ENCODE data around the gene MINDY1.

The MINDY1 gene, protein sequence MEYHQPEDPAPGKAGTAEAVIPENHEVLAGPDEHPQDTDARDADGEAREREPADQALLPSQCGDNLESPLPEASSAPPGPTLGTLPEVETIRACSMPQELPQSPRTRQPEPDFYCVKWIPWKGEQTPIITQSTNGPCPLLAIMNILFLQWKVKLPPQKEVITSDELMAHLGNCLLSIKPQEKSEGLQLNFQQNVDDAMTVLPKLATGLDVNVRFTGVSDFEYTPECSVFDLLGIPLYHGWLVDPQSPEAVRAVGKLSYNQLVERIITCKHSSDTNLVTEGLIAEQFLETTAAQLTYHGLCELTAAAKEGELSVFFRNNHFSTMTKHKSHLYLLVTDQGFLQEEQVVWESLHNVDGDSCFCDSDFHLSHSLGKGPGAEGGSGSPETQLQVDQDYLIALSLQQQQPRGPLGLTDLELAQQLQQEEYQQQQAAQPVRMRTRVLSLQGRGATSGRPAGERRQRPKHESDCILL

GRCh38 chr1:151006327-151007052 lies at the start of gene MINDY1:
Gene MINDY1, minus strand, starts transcription at chr1:151006902. Its CDS starts 4,285 bp downstream, at chr1:151002617.
- peak in 53 of 56 donors; percentile 17 to 91 (median 68) for DNase-seq

DNA sequence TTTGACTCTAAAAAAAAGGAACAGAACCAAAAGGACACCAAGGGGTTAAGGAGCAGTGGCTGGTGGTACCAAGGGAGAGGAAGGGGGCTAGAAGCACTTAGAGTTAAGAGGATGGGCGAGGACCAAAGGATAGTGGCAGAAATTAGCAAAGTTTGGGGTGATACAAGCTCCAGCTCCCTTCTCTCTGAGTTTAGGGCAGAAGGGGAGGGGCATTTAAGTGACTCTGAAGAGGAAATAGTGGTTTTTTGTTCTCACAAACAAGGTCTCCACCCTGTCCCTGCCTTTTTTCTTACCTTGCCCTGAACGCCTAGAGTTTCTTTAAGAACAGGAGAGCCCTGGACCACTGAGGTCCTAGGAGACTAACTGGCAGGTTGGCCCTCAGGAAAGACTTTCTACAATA lies 49.4 kb upstream of the MINDY1 start:
- DNase-seq, result no peak

- DNase-seq, result no peak
Observed at GRCh38 chr1:151055581-151055980, 48.9 kb upstream of the MINDY1 start.

GRCh38 chr1:151054971-151055547 lies 48.4 kb upstream of the MINDY1 start:
- DNase-seq, result no peak

DNA sequence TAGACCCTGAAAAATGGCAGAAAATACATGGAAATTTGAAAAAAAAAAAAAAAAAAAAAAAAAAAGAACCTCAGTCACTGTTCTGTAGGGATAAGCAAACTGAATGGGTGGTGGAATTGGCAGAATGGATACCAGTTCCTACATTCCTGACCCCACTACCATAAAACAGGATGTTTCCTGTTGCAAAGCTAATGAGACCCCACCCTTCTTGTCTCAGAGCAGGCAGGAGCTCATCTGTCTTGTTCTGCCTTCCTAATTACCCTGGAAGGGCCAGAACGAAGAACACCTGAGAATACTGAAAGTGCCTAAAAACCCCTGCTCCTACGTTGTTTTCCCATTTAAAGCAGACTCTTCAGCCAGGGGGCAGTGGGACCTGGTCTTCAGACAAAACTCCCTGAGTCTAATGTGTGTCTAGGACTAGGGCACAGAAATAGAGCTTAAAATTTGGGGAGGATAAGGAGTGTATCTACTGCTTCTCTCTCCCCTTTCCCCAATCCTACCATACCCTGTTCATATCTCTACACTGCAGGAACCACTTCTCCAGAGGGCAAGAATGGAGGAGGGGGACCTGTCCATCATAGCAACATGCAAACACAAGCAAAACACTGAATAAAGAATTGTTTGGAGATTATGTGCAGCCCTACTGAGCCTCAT lies 44.8 kb upstream of the MINDY1 start:
- DNase-seq, result no peak

- DNase-seq, result no peak
Observed at GRCh38 chr1:151050051-151050688, 43.5 kb upstream of the MINDY1 start.

DNA sequence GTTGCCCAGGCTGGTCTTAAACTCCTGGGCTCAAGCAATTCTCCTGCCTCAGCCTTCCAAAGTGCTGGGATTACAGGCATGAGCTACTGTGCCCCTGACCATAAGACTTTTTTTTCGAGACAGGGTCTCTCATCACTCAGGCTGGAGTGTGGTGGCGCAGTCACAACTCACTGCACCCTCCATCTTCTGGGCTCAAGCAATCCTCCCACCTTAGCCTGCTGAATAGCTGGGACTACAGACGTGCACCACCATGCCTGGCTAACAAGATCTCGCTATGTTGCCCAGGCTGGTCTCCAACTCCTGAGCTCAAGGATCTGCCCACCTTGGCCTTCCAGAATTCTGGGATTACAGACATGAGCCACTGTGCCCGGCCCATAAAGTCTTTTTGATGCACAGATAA lies 42.8 kb upstream of the MINDY1 start:
- DNase-seq, result no peak

DNA sequence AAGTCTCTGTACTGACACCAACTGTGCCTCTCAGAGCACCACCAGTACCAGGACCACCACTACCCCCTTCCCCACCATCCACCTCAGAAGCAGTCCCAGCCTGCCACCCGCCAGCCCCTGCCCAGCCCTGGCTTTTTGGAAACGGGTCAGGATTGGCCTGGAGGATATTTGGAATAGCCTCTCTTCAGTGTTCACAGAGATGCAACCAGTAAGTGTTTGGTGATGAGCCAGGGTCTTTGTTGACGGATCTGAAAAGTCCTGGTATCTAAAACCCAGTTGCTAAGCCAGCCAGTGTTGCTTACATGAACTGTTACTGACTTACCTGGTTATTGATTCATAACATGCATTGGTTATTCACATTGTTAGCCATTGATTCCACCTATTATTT lies 41.9 kb upstream of the MINDY1 start:
- peak in 1 of 56 donors; percentile 26 for DNase-seq

DNA sequence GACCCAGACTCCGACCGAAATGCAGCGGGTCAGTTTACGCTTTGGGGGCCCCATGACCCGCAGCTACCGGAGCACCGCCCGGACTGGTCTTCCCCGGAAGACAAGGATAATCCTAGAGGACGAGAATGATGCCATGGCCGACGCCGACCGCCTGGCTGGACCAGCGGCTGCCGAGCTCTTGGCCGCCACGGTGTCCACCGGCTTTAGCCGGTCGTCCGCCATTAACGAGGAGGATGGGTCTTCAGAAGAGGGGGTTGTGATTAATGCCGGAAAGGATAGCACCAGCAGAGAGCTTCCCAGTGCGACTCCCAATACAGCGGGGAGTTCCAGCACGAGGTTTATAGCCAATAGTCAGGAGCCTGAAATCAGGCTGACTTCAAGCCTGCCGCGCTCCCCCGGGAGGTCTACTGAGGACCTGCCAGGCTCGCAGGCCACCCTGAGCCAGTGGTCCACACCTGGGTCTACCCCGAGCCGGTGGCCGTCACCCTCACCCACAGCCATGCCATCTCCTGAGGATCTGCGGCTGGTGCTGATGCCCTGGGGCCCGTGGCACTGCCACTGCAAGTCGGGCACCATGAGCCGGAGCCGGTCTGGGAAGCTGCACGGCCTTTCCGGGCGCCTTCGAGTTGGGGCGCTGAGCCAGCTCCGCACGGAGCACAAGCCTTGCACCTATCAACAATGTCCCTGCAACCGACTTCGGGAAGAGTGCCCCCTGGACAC lies 41.4 kb upstream of the MINDY1 start:
- peak in 47 of 56 donors; percentile 22 to 78 (median 61) for DNase-seq

DNA sequence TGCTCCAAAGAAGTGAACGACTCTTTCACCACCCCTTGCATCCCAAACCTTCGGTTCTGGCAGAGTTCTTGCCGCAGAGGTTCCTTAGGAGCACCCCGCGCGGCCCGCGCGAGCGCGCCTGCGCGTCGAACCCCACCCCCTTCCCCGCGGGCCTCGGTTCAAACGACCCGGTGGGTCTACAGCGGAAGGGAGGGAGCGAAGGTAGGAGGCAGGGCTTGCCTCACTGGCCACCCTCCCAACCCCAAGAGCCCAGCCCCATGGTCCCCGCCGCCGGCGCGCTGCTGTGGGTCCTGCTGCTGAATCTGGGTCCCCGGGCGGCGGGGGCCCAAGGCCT lies 40.9 kb upstream of the MINDY1 start, which contains the start of gene C1orf56:
Gene C1orf56, plus strand, starts transcription at position 161 of the 334 bp plus-strand sequence. Its CDS starts 97 bp downstream, at position 258.
- peak in 51 of 56 donors; percentile 16 to 80 (median 59) for DNase-seq

DNA sequence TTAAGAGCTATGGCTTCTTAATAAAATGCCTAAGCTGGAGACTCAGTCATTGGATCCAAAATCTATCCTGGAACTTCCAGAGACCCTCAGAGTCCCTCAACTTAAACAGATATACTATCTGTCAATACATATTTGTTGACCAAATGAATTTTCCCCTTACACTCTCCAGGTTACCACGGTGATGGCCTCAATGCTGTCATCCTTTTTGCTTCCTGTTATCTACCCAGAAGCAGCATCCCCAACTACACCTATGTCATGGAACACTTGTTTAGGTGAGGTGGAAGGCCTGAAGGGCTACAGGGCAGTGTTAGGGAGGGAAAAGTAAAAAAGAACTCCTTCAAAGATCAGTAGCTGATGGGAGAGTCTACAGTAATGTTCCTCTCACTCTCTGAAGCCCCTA lies 36.5 kb upstream of the MINDY1 start:
- no peak for DNase-seq

DNA sequence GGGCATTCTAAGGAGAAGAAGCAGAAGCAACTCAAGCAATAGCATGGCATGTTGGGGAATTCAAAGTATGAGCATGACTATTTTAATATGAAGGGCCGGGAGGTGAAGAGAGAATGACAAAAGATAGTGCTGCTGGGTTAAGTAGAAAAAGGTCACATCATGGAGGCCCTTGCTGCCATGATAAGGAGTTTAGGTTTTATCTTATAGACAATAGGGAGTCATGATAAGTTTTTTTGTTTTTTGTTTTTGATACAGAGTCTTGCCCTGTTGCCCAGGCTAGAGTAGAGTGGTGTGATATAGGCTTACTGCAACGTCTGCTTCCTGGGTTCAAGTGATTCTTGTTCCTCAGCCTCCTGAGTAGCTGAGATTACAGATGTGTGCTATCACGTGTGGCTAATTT lies 32.8 kb upstream of the MINDY1 start:
- DNase-seq, result no peak

DNA sequence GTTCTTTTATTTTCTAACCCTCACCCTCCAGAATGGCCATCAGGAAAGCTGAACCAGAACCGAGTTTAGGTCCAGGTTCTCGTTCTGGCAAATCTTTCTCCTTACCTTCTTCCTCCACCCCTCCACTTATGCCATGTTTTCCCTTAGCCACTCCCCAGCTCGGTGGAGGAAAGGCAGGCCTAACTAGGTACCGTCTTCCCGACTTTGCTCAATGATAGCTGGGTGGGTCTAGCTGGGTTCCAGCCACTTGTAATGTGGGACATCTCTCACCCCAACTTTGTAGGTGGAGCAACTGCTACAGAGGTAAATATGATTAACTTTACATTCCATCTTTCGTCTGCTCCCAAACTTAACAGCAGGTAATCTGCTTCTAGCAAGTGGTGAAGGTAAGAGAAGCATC lies 30.3 kb upstream of the MINDY1 start:
- DNase-seq, result no peak

GRCh38 chr1:151036356-151036755 lies 29.7 kb upstream of the MINDY1 start, which contains the start of gene BNIPL:
Gene BNIPL, plus strand, starts transcription at chr1:151036586. Its CDS starts 140 bp downstream, at chr1:151036726.
- DNase-seq, result no peak

- no peak for DNase-seq
Observed at GRCh38 chr1:151035167-151035566, 28.5 kb upstream of the MINDY1 start.

DNA sequence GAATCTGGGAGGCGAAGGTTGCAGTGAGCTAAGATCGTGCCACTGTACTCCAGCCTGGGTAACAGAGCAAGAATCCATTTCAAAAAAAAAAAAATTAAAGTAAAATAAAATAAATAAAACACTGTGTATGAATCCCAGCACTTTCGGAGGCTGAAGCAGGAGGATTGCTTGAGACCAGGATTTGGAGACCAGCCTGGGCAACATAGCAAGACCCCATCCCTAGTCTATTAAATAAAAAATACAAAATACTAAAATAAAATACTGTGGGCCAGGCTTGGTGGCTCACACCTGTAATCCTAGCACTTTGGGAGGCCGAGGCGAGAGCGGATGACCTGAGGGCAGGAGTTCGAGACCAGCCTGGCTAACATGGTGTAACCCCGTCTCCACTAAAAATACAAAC lies 25.5 kb upstream of the MINDY1 start:
- DNase-seq, result no peak

DNA sequence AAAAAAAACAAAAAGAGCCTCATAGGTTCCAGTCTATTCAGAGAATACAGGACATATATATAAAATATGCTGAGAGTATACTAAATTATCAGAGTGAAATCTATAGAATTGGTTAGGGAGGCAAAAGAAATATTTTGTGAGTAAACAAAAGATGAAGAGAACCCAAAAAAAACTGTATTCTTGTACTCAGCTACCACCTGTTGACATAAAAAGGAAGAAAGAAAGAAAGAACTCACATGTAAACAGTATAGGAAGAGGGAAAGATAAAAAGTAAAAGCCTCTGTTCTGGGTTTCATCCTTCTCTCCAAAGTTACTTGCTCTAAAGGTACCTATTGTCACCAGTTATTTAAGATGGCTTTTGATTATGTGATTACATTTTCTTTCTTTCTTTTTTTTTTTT lies 19.8 kb upstream of the MINDY1 start:
- DNase-seq, result no peak

GRCh38 chr1:151024540-151025146 lies 17.9 kb upstream of the MINDY1 start:
- DNase-seq, result peak in 54 of 56 donors; percentile 5 to 86 (median 56)

DNA sequence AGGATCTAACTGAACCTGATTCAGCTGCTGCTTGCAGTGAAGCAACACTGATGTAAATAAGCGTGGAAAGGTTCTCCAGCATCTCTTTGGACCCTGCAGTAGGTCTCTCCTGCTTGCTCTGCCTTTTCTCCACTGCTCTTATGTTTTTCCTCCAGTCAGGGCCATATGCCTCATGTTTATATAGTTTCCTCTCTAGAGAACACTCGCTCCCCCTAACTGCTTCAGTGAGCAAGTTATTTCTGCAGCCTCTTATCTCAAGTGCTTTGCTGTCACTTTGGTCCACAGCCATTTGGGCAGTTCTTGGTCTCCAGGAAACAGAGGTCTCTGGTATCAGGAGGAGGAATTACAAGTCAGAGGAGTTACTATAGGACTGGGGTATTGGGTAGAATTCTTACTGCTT lies 6.8 kb upstream of the MINDY1 start:
- no peak for DNase-seq
